ENCODE data around the gene FAM219A. TPM values are rescaled to one million over a fixed set of nuclear protein-coding genes. Genes with fewer than 3 reads are reported as not detected.

The FAM219A gene
- total RNA-seq, 6 donors from 2014 or later: 10.0 to 33.0 (median 15.2) TPM

DNA sequence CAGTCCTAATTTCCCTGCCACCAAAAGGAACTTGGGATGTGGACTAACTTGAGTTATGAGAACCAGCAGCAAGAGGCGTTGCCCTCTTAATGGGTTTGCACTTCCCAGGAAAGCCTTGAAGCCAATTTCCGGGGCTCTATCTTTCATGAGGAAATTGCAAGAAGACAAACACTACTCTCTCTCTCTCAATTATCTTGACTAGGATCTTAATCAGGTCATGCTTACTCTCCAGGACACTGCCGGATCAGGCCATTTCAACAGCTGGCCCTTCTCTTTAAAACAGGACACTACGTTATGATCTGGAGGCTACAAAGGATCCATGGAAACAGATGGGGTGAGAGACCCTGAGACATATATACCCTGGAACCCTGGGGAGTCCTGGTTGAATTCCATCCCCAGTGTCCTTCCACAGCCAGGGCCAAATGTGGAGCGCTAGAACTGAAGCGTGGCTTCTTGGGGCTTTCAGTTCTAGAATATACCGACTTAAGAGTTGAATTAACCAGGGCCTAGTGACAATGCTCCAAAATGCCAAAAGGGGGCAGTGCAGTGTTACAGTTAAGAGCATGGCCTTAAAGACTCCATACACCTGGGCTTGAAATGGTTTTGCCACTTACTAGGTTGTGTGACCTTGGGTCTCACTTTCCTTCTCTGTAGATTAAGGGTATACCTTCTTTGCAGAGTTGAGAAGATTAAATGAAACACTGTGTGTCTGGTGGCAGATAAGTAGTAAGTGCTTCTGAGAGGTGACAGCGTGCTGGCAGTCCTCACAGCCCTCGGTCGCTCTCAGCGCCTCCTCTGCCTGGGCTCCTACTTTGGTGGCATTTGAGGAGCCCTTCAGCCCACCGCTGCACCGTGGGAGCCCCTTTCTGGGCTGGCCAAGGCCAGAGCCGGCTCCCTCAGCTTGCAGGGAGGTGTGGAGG, 21.1 kb downstream of the FAM219A start:
- peak; percentile 78 to 82 for ATAC-seq (ENCODE audit: low FRiP score in 2 of 2)
- peaks cover 9 to 16% (median 12%) of the 10 kb centered on the region in 4 donors for H3K4me1 ChIP-seq

GRCh38 chr9:34431667-34432066, 26.7 kb downstream of the FAM219A start:
- TF ChIP-seq EP300 (IDR thresholded peaks at IDR 0.05) (no peak), CTCF (IDR thresholded peaks at IDR 0.05) (no peak), POLR2A (IDR thresholded peaks at IDR 0.05) (no peak), POLR2AphosphoS5 (IDR thresholded peaks at IDR 0.05) (no peak)
- ATAC-seq (ENCODE audit: low FRiP score in 2 of 2): no peak
- peaks cover 0 to 6% (median 0%) of the 10 kb centered on the region in 4 donors for H3K36me3 ChIP-seq
- no peaks in the 10 kb centered on the region for H3K27me3 ChIP-seq
- no peak overlapping the region for H3K27ac ChIP-seq
- 86 to 91% methylated on average over 2 of the region's 2 CpGs for WGBS, 2 donors
- no peaks in the 10 kb centered on the region for H3K9me3 ChIP-seq
- no peak overlapping the region for H3K4me3 ChIP-seq
- H3K4me1 ChIP-seq: peaks cover 6 to 12% (median 8%) of the 10 kb centered on the region in 4 donors
- DNase-seq: no peak

More for the DNA sequence above, 21.1 kb downstream of the FAM219A start:
- WGBS, 2 donors: 59 to 68% methylated on average over 10 to 14 of the region's 14 CpGs
- Histone ChIP-seq H3K4me3 (no peak overlapping the region), H3K36me3 (peaks cover 0 to 9% (median 3%) of the 10 kb centered on the region in 4 donors), H3K27ac (no peak overlapping the region), H3K27me3 (no peaks in the 10 kb centered on the region), H3K9me3 (no peaks in the 10 kb centered on the region)
- DNase-seq: peak in 1 of 2 donors; percentile 58
- TF ChIP-seq CTCF (IDR thresholded peaks at IDR 0.05) (peak; percentile 51 to 83 (median 70)), POLR2A (IDR thresholded peaks at IDR 0.05) (no peak)

GRCh38 chr9:34430843-34431437, 27.4 kb downstream of the FAM219A start:
- H3K4me3 ChIP-seq: no peak overlapping the region
- peak; percentile 39 to 72 for ATAC-seq (ENCODE audit: low FRiP score in 2 of 2)
- peaks cover 6 to 12% (median 8%) of the 10 kb centered on the region in 4 donors for H3K4me1 ChIP-seq
- DNase-seq: peak in 1 of 2 donors; percentile 21
- peaks cover 0 to 6% (median 0%) of the 10 kb centered on the region in 4 donors for H3K36me3 ChIP-seq
- 49 to 52% methylated on average over 4 of the region's 4 CpGs for WGBS, 2 donors
- TF ChIP-seq POLR2AphosphoS5 (IDR thresholded peaks at IDR 0.05): no peak
- TF ChIP-seq POLR2A (IDR thresholded peaks at IDR 0.05): no peak
- no peak for TF ChIP-seq EP300 (IDR thresholded peaks at IDR 0.05)
- no peak for TF ChIP-seq CTCF (IDR thresholded peaks at IDR 0.05)
- H3K27me3 ChIP-seq: no peaks in the 10 kb centered on the region
- no peaks in the 10 kb centered on the region for H3K9me3 ChIP-seq
- no peak overlapping the region for H3K27ac ChIP-seq

DNA sequence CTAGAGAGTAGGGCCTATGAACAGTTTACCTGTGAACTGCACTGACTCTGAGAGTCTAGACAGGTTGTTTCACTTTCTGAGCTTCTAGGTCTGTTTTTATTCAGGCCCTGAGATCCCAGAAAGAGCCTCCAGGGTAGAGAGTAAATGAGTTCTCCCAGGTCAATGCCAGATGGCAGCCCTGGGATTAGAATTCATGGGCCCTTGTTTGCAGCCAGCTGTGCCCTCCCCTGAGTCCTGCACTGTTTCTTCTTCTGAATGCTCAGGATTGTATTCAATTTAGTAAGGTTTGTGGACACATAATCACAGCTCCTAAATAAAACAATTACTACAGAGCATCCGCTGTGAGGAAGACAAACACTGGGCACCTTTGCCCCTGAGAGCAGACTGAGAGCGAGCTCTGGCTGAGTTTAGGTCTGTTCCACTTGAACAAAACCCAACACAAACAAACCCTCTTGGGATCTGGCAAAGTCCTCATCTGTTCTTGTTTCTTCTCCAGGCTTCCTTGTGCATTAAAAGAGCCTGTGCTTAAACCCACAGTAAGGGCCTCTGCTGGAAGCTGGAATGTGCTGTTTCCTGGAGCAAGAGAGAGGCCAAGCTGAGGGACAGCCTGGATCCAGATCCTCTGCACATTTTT, 29.9 kb downstream of the FAM219A start:
- no peak for DNase-seq
- ATAC-seq (ENCODE audit: low FRiP score in 2 of 2): no peak
- Histone ChIP-seq H3K27ac (no peak overlapping the region), H3K27me3 (no peaks in the 10 kb centered on the region), H3K36me3 (peaks cover 0 to 6% (median 0%) of the 10 kb centered on the region in 4 donors), H3K9me3 (no peaks in the 10 kb centered on the region), H3K4me3 (no peak overlapping the region), H3K4me1 (peaks cover 6 to 12% (median 8%) of the 10 kb centered on the region in 4 donors)
- no peak for TF ChIP-seq POLR2A (IDR thresholded peaks at IDR 0.05)
- TF ChIP-seq CTCF (IDR thresholded peaks at IDR 0.05): no peak
- no peak for TF ChIP-seq POLR2AphosphoS5 (IDR thresholded peaks at IDR 0.05)
- no peak for TF ChIP-seq EP300 (IDR thresholded peaks at IDR 0.05)
- WGBS, 2 donors: 47 to 86% methylated on average over 2 of the region's 2 CpGs

Data from upper lobe of left lung (tissue), 6 donors.